GM18951 (cell line): ENCODE measurements around the gene LTB4R2.

ENCODE experiments used
- POLR2A ChIP-seq: IDR thresholded peaks from 4 replicates; pipeline ENCODE4 v1.6.1; 2011; ENCODE audit warnings: mild to moderate bottlenecking; ENCODE audit not compliant: insufficient read length, insufficient read depth; ENCODE audit errors: extremely low read depth
- in situ Hi-C: fragments of 300-500 bp; cut with MboI; formaldehyde crosslinking; loops from one replicate; pipeline ENCODE4 v1.12.0; 2022; ENCODE audit warnings: low sequenced_read_pairs, mixed read lengths, inconsistent platforms; ENCODE audit not compliant: unreplicated experiment

Gene LTB4R2

GRCh38 chr14:24269910-24270536, 39.9 kb upstream of the LTB4R2 start:
- TF ChIP-seq POLR2A, result no peak
- in situ Hi-C loops, result no loop called here

- in situ Hi-C loops, result no loop called here
- no peak for TF ChIP-seq POLR2A
Observed at GRCh38 chr14:24270537-24271133, 39.3 kb upstream of the LTB4R2 start.

- in situ Hi-C loops, result no loop called here
- TF ChIP-seq POLR2A, result peak; percentile 87
Observed at GRCh38 chr14:24271134-24271833, 38.7 kb upstream of the LTB4R2 start, which contains the start of gene RABGGTA. Gene RABGGTA, minus strand, starts transcription at chr14:24271597. Its CDS starts 482 bp downstream, at chr14:24271115.

- in situ Hi-C loops, result no loop called here
- no peak for TF ChIP-seq POLR2A
Observed at GRCh38 chr14:24271834-24272263, 38.1 kb upstream of the LTB4R2 start.

- in situ Hi-C loops, result no loop called here
- no peak for TF ChIP-seq POLR2A
Observed at GRCh38 chr14:24272467-24272866, 37.5 kb upstream of the LTB4R2 start.

GRCh38 chr14:24273422-24273998, 36.4 kb upstream of the LTB4R2 start:
- in situ Hi-C loops, result no loop called here

GRCh38 chr14:24274101-24274543, 35.8 kb upstream of the LTB4R2 start:
- TF ChIP-seq POLR2A, result no peak
- in situ Hi-C loops, result no loop called here

More at GRCh38 chr14:24273422-24273998, 36.4 kb upstream of the LTB4R2 start:
- no peak for TF ChIP-seq POLR2A

- in situ Hi-C loops, result no loop called here
- TF ChIP-seq POLR2A, result no peak
Observed at GRCh38 chr14:24277071-24277470, 32.9 kb upstream of the LTB4R2 start.

- in situ Hi-C loops, result no loop called here
- no peak for TF ChIP-seq POLR2A
Observed at GRCh38 chr14:24277606-24278321, 32.2 kb upstream of the LTB4R2 start.

GRCh38 chr14:24278424-24278823, 31.5 kb upstream of the LTB4R2 start:
- in situ Hi-C loops, result no loop called here
- no peak for TF ChIP-seq POLR2A

- in situ Hi-C loops, result no loop called here
- TF ChIP-seq POLR2A, result no peak
Observed at GRCh38 chr14:24279301-24280186, 30.4 kb upstream of the LTB4R2 start.
